ENCODE measurements around the gene NT5C3A. TPM values are rescaled to one million over a fixed set of nuclear protein-coding genes. Genes with fewer than 3 reads are reported as not detected.

Gene NT5C3A
- total RNA-seq, 1 donor from 2014 or later, result 49.8 TPM

GRCh38 chr7:33043501-33044400 is 18.8 kb downstream of the NT5C3A start:
- DNase-seq (ENCODE audit: low read depth), result no peak
- Histone ChIP-seq H3K4me3 (ENCODE audit: low read depth, low read length) (no peak overlapping the region), H3K27me3 (ENCODE audit: control insufficient read depth, insufficient read depth, low read length) (no peaks in the 10 kb centered on the region), H3K36me3 (ENCODE audit: control insufficient read depth, insufficient read depth, low read length) (no peaks in the 10 kb centered on the region)
- TF ChIP-seq, protein P1, sequence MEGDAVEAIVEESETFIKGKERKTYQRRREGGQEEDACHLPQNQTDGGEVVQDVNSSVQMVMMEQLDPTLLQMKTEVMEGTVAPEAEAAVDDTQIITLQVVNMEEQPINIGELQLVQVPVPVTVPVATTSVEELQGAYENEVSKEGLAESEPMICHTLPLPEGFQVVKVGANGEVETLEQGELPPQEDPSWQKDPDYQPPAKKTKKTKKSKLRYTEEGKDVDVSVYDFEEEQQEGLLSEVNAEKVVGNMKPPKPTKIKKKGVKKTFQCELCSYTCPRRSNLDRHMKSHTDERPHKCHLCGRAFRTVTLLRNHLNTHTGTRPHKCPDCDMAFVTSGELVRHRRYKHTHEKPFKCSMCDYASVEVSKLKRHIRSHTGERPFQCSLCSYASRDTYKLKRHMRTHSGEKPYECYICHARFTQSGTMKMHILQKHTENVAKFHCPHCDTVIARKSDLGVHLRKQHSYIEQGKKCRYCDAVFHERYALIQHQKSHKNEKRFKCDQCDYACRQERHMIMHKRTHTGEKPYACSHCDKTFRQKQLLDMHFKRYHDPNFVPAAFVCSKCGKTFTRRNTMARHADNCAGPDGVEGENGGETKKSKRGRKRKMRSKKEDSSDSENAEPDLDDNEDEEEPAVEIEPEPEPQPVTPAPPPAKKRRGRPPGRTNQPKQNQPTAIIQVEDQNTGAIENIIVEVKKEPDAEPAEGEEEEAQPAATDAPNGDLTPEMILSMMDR (IDR thresholded peaks at IDR 0.05; ENCODE audit: insufficient read depth, low read length, severe bottlenecking), result no peak
- no peak for FAIRE-seq

- H3K36me3 ChIP-seq (ENCODE audit: control insufficient read depth, insufficient read depth, low read length), result no peaks in the 10 kb centered on the region
- DNase-seq (ENCODE audit: low read depth) (no peak), FAIRE-seq (no peak)
- H3K4me3 ChIP-seq (ENCODE audit: low read depth, low read length), result no peak overlapping the region
- H3K27me3 ChIP-seq (ENCODE audit: control insufficient read depth, insufficient read depth, low read length), result no peaks in the 10 kb centered on the region
- TF ChIP-seq, protein P1 (IDR thresholded peaks at IDR 0.05; ENCODE audit: insufficient read depth, low read length, severe bottlenecking), result no peak
Observed at GRCh38 chr7:33041631-33042428, 20.7 kb downstream of the NT5C3A start.

GRCh38 chr7:33040803-33041516 is 21.6 kb downstream of the NT5C3A start:
- TF ChIP-seq, protein P1 (IDR thresholded peaks at IDR 0.05; ENCODE audit: insufficient read depth, low read length, severe bottlenecking), result no peak
- Histone ChIP-seq H3K4me3 (ENCODE audit: low read depth, low read length) (no peak overlapping the region), H3K27me3 (ENCODE audit: control insufficient read depth, insufficient read depth, low read length) (no peaks in the 10 kb centered on the region), H3K36me3 (ENCODE audit: control insufficient read depth, insufficient read depth, low read length) (peaks cover 2% of the 10 kb centered on the region)
- no peak for FAIRE-seq
- DNase-seq (ENCODE audit: low read depth), result peak; percentile 93

DNA sequence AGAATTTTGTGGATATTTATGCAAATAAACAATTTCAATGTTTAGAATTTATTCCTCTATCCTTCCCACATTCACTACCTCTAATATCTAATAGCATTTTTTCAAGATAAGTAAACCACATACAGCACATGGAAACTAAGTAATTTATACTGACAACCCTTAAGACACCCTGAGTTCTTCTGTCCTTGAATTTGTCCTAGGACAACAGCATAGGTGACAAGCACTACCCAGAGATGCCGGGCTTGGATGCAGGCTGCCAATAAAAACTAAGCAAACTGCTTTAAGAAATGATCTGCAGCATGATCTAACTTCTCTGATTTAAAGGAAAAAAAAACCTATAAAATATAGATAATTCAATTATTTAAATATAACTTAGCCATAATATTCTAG is 22.7 kb downstream of the NT5C3A start:
- Histone ChIP-seq H3K36me3 (ENCODE audit: control insufficient read depth, insufficient read depth, low read length) (peaks cover 2% of the 10 kb centered on the region), H3K27me3 (ENCODE audit: control insufficient read depth, insufficient read depth, low read length) (no peaks in the 10 kb centered on the region), H3K4me3 (ENCODE audit: low read depth, low read length) (peak overlapping the region; percentile 27)
- DNase-seq (ENCODE audit: low read depth) (no peak), FAIRE-seq (no peak)
- TF ChIP-seq, protein P1 (IDR thresholded peaks at IDR 0.05; ENCODE audit: insufficient read depth, low read length, severe bottlenecking), result no peak

- H3K36me3 ChIP-seq (ENCODE audit: control insufficient read depth, insufficient read depth, low read length), result peaks cover 2% of the 10 kb centered on the region
- DNase-seq (ENCODE audit: low read depth) (no peak), FAIRE-seq (no peak)
- H3K4me3 ChIP-seq (ENCODE audit: low read depth, low read length), result peak overlapping the region; percentile 27
- TF ChIP-seq, protein P1 (IDR thresholded peaks at IDR 0.05; ENCODE audit: insufficient read depth, low read length, severe bottlenecking), result no peak
- no peaks in the 10 kb centered on the region for H3K27me3 ChIP-seq (ENCODE audit: control insufficient read depth, insufficient read depth, low read length)
Observed at GRCh38 chr7:33039257-33039902, 23.2 kb downstream of the NT5C3A start.

Measured in bronchial epithelial cell (primary cell).